ENCODE measurements around the gene CCDC57.
"Not testable (repeated sequence)": the region's sequence is repeated elsewhere in the genome, so short reads cannot be mapped to it uniquely, and the experiment has no call there.

CCDC57 gene

DNA sequence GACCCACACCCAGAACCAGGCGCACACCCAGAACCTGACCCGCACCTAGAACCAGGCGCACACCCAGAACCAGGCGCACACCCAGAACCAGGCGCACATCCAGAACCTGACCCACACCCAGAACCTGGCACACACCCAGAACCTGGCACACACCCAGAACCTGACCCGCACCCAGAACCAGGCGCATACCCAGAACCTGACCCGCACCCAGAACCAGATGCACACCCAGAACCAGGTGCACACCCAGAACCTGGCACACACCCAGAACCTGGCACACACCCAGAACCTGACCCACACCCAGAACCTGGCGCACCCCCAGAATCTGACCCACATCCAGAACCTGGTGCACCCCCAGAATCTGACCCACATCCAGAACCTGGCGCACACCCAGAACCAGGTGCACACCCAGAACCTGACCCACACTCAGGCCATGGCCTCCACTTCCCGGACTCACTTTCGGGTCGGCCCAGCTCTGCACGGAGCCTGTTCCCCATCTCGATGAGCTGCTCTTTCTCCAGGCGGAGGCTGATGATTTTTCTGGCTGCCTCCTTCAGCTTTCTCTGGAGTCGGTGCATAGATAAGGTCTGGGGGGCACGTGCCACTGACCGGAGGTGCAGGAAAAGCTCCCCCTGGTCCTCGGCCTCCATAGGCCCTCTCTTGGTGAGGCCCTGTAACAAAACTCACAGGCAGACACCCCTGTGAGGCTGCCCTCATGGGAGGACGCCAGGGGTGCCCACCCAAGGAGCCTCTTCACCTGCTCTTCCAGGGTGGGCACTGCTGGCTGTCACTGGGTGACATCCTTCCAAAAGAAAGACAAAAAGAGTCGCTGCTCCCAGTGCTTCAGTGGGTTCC, 61.3 kb downstream of the CCDC57 start:
- DNase-seq, result no peak

DNA sequence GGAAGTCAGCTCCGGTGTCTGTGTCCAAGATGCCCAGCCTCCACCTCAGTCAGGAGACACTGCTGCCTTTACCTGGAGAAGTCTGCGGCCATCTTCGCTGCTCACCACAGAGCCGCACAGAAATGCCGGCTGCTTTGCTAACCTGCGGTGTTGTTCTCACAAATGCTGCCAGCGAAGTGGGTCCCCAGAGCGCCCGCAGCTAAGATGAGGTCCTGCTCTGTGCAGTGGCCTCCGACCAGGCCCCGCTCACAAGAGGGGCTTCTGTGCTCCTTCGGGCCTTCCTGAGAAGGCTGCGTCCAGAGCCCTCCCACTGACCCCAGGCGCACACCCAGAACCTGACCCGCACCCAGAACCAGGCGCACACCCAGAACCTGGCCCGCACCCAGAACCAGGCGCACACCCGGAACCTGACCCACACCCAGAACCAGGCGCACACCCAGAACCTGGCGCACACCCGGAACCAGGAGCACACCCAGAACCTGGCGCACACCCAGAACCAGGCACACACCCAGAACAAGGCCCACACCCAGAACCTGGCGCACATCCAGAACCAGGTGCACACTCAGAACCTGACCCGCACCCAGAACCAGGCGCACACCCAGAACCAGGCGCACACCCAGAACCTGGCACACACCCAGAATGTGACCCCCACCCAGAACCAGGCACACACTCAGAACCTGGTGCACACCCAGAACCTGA, 63.1 kb downstream of the CCDC57 start:
- no peak for DNase-seq

DNA sequence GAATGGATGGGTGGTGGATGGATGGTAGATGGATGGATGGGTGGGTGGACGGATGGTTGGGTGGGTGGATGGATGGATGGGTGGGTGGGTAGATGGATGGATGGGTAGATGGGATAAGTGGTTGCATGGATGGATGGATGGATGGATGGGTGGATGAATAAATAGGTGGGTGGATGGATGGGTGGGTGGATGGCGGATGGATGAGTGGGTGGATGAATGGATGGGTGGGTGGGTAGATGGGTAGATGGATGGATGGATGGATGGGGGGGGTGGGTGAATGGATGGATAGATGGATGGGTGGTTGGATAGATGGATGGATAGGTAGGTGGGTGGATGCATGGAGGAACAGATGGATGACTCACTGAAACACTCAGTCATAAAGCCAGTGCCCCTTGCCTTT, 63.6 kb downstream of the CCDC57 start:
- DNase-seq, result no peak

DNA sequence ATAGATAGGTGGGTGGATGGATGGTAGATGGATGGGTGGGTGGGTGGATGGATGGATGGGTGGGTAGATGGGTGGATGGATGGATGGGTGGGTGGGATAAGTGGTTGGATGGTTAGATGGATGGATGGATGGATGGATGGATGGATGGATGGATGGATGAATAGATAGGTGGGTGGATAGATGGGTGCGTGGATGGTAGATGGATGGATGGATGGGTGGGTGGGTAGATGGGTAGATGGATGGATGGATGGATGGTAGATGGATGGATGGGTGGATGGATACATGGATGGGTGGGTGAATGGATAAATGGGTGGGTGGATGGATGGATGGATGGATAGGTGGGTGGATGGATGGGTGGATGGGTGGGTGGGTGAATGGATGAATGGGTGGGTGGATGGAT, 64.6 kb downstream of the CCDC57 start:
- DNase-seq, result no peak

DNA sequence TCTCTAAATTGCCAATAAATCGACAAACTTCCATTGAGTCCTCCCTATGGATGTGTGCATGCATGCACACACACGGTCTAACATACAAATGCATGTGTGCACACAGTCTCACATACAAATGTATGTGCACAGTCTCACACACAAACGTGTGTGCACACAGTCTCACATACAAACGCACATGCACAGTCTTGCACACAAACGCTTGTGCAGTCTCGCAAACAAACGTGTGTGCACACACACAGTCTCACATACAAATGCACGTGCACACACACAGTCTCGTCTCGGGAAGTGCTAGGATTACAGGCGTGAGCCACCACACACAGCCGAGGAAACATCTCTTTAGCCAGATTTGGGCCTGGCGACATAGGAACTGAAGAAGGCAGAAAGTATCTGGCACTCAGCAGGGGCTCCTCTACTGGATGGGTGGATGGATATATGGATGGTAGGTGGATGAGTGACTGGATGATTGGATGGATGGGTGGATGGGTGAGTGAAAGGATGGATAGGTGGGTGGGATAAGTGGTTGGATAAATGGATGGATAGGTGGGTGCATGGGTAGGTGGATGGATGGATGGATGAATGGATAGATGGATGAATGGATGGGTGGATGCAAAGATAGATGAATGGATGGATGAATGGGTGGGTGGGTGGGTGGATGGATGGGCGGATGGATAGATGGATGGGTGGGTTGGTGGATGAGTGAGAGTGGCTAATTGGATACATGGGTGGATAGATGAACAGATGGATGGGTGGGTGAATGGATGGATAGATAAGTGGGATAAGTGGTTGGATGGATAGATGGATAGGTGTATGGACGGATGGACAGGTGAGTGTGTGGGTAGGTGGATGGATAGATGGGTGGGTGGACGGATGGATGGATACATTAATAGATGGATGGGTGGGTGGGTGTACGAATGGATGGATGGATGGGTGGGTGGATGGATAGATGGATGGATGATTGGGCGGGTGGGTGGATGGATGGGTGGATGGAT, 65.7 kb downstream of the CCDC57 start:
- DNase-seq, result no peak

DNA sequence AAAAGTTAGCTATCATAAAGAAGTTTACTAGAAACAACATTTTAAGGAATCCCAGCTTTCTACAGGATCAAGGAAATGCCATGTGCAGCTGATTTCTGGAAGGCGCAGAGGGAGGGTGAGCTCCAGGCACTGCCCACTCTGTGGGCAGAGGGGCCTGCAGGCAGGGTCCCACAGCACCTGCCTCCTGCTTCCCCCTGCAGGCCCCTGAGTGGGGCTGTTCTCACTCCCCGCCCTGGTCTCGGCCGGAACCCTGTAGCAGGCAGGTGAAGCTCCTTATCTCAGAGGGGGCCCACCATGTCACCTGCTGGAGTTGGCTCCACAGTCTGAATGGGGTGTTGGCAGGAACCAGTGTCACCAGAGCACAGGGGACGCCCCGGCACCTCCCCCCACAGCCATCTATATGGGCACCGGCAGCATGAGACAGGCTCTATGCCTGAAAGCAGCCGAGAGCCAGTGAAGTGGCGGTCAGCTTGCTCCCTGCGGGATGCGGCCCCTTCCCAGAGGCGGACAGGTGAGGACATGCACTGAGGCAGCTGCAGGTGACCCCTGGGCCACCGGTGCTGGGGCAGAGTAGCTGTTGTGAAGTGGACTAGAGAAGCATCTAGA, 67.0 kb downstream of the CCDC57 start:
- no peak for DNase-seq

DNA sequence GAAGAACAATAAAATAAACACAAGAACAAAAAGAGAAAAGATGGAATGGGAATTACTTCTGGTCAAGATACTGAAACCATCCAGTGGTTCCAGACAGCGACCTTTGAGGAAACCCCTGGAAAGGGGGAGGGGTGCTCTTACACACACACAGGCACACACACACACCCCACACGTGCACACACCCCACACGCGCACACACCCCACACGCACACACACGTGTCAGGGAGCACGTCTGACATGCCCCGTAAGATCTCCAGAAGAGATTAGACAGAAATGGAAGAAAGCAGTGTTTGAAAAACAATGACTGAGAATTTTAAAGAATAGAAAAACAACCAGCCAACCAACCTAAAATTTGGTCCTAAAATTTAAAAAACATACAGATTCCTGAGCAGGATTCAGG, 69.3 kb downstream of the CCDC57 start:
- DNase-seq, result no peak

DNA sequence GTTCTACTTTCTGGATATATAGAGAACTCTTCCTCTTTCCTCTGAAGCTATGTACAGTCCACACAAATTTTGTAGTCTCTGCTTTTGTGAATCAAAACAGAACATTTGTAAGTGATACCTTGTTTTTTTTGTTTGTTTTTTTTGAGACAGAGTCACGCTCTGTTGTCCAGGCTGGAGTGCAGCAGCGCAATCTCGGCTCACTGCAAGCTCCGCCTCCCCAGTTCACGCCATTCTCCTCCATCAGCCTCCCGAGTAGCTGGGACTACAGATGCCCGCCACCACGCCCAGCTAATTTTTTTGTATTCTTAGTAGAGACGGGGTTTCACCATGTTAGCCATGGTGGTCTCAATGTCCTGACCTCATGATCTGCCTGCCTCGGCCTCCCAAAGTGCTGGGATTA, 72.7 kb downstream of the CCDC57 start:
- not testable (repeated sequence) for DNase-seq

DNA sequence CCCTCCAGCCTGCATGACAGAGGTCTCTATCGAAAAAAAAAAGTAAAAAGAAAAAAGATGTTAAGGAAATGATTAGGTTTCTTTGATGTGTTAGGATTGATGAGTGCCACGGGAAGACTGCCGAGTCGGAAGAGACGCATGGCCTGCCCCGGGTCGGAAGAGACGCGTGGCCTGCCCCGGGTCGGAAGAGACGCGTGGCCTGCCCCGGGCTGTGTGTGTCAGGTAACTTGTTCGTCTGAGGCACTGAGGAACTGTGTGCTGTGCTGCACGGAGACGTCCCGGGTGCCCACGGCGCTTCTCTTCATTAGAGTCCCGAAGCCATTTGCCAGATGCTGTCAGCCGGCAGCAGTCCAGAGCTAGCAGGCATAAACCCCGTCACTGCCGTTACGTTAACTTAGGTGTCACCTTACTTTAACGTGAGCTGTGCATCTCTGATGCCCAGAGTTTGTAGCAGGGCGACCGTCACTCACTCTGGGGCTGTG, 74.1 kb downstream of the CCDC57 start:
- DNase-seq, result no peak

DNA sequence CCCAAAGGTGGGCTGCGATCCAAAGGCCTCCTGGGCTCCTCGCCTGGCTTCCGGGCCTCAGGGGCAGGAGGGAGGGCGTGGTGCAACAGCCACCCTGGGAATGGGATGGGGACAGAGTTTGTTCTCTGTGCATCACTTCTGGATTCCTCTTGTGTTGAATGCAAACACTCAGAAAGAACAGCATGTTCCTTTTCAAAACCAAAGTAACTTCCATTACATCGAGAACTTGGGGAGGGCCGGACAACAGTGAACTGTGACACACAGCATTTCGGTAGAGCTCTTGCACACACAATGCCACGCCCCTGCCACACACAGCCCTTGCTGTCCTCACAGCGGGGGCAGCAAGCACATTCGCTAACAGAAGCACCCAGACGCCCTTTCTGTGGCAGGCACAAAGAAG, 78.5 kb downstream of the CCDC57 start:
- no peak for DNase-seq

DNA sequence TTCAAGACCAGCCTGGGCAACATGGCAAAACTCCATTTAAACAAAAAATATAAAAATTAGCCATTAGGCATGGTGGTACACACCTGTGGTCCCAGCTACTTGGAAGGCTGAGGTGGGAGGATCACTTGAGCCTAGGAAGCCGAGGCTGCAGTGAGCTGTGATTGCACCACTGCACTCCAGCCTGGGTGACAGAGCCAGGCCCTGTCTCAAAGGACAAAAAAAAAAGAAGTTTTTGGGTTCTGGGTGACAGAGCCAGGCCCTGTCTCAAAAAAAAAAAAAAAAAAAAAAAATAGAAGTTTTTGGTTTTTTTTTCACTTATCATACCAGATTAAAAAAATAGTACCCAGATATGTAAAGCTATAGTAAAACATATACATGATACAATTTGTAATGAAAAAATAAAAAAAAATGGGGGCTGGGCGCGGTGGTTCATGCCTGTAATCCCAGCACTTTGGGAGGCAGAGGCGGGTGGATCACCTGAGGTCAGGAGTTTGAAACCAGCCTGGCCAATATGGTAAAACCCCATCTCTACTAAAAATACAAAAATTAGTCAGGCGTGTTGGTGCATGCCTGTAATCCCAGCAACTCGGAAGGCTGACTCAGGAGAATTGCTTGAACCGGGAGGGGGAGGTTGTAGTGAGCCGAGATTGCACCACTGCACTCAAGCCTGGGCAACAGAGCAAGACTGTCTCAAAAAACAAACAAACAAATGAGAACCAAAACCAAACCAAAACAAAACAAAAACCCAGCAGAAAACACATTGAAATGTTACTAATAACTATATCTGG, 79.3 kb downstream of the CCDC57 start:
- DNase-seq, result not testable (repeated sequence)

DNA sequence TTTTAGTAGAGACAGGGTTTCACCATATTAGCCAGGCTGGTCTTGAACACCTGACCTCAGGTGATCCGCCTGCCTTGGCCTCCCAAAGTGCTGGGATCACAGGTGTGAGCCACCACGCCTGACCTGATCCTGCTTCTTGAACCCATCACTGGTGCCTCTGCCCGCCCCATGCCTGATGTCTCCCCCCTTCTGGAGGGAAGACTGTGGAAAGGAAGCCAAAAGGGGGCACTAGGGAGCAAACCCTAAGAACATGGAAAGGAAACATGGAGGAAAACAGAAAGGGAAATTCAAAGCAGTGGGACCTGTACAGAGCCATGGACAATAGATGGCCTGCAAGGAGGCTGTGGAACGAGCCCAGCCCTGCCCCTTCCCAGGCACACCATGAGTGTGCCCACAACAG, 83.5 kb downstream of the CCDC57 start:
- DNase-seq, result no peak

DNA sequence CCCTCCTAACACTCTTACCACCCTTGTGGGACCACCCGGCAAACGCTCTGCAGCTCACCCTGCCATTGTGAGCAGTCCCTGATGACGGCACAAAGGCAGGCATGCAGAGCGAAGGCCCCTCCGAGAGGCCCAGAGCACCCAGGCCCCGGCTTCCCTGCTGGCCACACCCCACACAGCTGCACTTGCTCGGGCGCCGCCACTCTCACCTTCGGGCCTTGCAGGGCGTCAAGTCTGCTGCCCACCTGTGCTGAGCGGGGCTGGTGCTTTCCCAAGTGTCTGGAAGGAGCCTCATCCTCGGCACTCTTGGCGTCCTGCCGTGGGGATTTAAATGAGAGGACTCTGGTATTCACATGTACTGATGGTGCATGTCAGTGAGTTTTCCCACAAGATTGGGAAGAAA, 84.4 kb downstream of the CCDC57 start:
- DNase-seq, result no peak

DNA sequence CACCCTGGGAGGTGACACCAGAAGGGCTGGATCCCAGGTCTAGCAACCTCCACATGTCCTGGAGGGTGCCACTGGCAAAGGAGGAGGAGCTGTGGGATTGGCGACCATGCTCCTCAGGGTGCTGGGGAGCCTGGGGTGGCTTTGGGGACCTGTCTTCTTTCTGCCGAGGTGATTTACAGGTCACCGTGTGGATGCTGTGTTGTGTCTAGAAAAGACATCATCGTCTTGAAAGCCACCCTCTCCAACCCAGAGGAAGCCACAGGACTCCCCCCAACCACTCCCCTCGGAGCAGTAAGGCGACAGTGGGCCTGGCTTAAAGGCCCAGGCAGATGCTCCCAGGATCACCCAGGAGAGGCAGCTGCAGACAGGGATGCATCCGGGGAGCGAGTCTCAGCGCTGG, 84.9 kb downstream of the CCDC57 start:
- DNase-seq, result no peak

DNA sequence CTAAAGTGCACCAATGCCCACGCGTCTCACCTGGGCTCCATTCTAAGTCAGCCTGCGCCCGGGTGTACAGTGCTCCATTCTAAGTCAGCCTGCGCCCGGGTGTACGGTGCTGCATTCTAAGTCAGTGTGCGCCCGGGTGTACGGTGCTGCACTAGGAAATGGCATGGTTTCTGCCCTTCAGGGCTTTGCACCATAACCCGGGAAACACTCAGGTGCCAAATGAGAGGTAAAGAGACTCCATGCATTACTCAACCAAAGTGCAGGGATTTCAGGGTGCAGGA, 85.4 kb downstream of the CCDC57 start:
- no peak for DNase-seq

DNA sequence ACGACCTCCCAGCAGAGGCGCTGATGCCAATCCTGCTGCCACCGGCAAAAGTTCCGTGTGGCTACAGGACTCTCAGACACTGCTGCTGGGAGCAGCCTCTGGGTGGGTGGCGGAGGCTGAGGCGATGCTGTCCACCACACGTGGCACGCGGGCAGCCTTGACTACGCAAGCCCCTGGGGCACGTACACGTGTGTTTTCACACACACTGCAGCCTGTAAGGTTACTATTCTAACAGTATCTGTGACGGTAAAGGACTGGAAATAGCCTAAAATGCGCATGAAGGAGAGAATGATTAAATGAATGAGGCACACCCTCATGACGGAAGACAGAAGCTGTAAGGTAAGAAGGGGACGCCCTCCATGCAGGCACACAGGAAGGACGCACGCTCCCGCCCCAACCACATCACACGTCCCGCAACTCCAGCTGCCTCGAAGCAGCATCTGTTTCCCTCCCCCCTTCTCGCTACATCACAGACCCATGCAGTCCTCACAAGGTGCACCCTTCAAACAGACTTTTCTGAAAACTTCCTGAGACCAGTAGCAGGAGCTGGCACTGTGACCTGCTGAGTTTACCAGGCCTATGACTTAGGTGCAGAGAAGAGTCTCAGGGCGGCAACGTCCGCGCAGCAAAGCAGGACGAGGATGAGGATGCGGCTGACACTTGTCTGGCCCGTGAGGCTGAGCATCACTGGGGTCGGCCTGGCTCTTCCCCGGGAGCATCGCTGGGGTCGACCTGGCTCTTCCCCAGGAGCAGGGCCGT, 85.9 kb downstream of the CCDC57 start:
- DNase-seq, result peak in 2 of 4 experiments; percentile 67 to 68

DNA sequence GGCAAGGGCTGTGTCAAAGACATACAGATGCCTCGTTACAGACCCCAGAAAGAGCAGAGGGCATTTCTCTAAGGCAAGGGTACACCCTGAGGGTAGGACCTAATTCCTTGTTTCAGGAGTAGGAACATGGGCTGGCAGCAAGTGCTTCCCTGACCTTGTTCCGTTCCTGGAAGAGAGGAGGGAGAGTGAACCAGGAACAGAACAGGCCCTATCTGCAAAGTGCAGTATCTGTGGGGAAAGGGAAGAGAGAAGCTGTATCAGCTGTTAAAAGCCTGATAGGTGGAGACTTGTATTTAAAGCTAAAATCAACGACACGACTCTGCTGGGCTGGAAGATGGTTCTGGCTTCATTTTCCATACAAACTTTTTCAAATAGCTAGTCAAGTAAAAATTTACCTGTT, 88.5 kb downstream of the CCDC57 start:
- no peak for DNase-seq

DNA sequence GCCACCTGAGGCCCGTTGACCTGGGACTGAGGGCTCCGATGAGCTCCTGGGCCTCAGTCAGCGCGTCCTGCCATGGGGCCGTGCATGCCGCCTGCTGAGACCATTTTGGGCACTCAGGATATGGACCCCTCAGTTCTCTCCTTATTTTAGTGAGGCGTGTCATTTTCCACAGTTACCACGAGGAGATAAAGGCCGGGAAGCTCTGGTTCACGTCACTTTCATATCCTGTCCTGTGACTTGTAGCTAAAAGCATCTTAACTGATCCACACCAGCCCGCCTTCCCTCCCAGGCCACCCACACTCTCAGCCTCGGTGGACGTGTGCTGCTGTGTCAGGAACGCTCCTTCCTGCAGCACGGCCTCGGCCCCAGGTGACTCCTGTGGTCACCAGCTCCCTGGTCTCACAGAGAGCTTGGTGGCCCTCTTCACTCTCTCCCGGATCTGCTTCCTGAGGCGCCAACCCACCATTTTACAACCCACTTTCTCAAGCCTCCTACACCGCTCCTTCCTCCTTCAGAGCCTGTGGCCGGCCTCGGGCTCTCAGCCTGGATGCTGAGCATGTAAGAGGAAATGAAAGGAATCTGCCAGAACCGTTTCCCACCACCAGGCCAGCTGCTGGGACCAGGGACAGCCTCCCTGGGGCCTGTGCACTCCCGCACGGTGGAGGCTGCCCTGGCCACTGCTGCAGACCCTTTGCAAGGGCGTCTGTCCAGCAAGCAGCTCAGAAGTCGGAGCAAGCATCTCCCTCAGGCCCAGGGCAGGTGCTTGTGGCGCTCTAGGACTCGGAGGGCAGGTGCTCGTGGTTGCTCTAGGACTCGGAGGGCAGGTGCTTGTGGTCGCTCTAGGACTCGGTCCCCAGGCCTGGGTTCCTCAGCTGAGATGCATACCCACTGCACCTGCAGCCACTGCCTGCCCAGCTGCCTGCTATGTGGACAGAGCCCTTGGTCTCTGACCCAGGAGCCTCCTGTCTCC, 90.7 kb downstream of the CCDC57 start:
- DNase-seq, result no peak

DNA sequence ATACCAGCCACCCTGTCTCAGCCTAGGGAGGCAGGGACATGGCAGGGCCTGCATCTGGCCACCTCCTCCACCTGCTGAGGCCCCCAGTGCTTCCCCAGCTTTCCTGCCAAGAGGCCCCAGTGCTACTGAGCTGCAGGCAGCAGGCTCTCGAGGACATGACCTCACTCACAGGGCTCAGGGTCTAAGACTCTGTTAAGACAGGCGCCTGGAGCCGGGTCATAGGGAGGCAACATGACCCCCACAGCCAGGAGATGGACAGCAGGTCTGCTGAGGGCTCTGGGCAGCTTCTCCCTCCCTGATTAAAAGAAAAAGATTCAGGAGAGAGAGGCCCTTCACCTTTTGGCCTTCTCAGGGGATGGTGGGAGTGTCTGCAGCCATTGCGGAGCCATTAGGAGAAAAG, 91.4 kb downstream of the CCDC57 start:
- no peak for DNase-seq

DNA sequence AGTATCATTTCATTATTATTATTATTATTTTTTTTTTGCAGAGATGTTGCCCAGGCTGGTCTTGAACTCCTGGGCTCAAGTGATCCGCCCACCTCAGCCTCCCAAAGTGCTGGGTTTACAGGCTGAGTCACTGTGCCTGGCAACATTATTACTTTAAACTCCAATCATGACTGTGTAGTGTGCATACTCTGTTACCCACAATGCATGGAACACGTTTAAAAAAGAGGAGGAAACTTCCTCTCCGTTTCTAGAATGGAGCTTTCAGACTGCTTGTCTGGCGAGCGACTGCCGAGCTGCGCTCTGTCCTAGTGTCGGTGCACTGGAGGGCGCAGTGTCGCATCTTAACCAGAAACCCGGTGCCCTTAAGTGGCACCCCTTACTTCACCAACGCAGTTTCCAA, 92.5 kb downstream of the CCDC57 start:
- DNase-seq, result no peak

Data from activated CD4-positive, CD25-positive, alpha-beta regulatory T cell (primary cell).